MM.1S (cell line): Measurements from ENCODE around the gene TTLL5.

Experiments
- EZH2 ChIP-seq: fragments of 300-600 bp; sonication (generic); optimal IDR thresholded peaks from 2 replicates; pipeline ENCODE3; 2017; ENCODE audit warnings: low read depth, mild to moderate bottlenecking, antibody characterized with exemption, low read length, mixed read lengths
- TF ChIP-seq, protein P1 (sequence below): fragments of 300-600 bp; sonication (generic); IDR thresholded peaks from 2 replicates; pipeline ENCODE4 v1.5.1; 2016; ENCODE audit warnings: antibody characterized with exemption, low read length, mixed read lengths

DNA sequence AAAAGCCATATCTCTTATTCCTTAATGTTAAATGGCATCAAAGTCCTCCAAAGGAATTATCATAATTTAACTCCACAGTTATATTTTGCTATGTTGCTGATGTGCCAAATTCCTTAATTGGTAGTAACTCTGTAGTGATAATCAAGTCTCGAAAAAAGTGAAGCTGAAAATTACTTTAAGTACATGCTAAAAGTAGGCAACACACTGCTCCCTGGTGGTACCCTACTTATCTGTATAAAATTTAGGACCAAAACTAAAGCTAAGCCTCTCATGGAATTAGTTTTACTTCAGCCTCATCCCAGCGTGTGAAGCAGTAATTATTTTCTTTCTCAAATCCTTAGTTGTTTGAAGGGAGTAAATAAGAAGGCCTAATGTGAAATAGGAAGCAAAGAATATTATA is 132.8 kb downstream of the TTLL5 start:
- TF ChIP-seq, protein P1, sequence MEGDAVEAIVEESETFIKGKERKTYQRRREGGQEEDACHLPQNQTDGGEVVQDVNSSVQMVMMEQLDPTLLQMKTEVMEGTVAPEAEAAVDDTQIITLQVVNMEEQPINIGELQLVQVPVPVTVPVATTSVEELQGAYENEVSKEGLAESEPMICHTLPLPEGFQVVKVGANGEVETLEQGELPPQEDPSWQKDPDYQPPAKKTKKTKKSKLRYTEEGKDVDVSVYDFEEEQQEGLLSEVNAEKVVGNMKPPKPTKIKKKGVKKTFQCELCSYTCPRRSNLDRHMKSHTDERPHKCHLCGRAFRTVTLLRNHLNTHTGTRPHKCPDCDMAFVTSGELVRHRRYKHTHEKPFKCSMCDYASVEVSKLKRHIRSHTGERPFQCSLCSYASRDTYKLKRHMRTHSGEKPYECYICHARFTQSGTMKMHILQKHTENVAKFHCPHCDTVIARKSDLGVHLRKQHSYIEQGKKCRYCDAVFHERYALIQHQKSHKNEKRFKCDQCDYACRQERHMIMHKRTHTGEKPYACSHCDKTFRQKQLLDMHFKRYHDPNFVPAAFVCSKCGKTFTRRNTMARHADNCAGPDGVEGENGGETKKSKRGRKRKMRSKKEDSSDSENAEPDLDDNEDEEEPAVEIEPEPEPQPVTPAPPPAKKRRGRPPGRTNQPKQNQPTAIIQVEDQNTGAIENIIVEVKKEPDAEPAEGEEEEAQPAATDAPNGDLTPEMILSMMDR, result no peak
- no peak for TF ChIP-seq EZH2
